CD4-positive, alpha-beta memory T cell (primary cell): ENCODE data around the gene AKR1B15. TPM values are rescaled to one million over a fixed set of nuclear protein-coding genes. Genes with fewer than 3 reads are reported as not detected.

Experiments used
- CTCF ChIA-PET: fragments of 350-600 bp; sonication (Branson Sonifier 250); formaldehyde crosslinking; loops from one replicate; lab custom pipeline; 2021; ENCODE audit warnings: inconsistent platforms; ENCODE audit not compliant: partially characterized antibody; lab: Charles Lee
- POLR2A ChIA-PET: fragments of 350-600 bp; sonication (Branson Sonifier 250); formaldehyde crosslinking; loops from one replicate; lab custom pipeline; 2021; ENCODE audit not compliant: partially characterized antibody; lab: Charles Lee
- DNase-seq, 5 donors: peaks; one replicate each; pipeline versions ENCODE4 v3.0.0 to v3.0.0-alpha.2; 2020 to 2022; ENCODE audit warnings: mixed read lengths in 1 of 5
- H3K27ac ChIP-seq: one replicate; pipeline ENCODE4 v1.7.0; 2013; ENCODE audit warnings: low read depth, low read length
- H3K27me3 ChIP-seq: 2 replicates; pipeline ENCODE4 v1.7.0; 2013; ENCODE audit warnings: mild to moderate bottlenecking, low read length, moderate library complexity; ENCODE audit not compliant: insufficient read depth
- H3K36me3 ChIP-seq: 2 replicates; pipeline ENCODE4 v1.7.0; 2013; ENCODE audit warnings: mild to moderate bottlenecking, low read length, moderate library complexity; ENCODE audit not compliant: insufficient read depth
- H3K4me1 ChIP-seq: 2 replicates; pipeline ENCODE4 v1.7.0; 2013; ENCODE audit warnings: mild to moderate bottlenecking, low read length, moderate library complexity; ENCODE audit not compliant: insufficient read depth
- H3K4me3 ChIP-seq, 2 donors: one replicate each; pipeline ENCODE4 v1.7.0; 2013; ENCODE audit warnings: low read length in 2 of 2, mild to moderate bottlenecking in 1 of 2
- H3K9me3 ChIP-seq, 2 donors: one replicate each; pipeline ENCODE4 v1.7.0; 2013; ENCODE audit warnings: low read length in 2 of 2, control low read depth in 1 of 2; ENCODE audit not compliant: control insufficient read depth in 1 of 2
- H3K27ac Mint-ChIP-seq, 7 donors: one replicate each; pipeline ENCODE4 v1.8.0; 2020 to 2021; ENCODE audit warnings: mixed read lengths in 7 of 7, mild to moderate bottlenecking in 6 of 7, inconsistent platforms in 3 of 7, moderate library complexity in 3 of 7
- H3K27me3 Mint-ChIP-seq, 2 donors: one replicate each; pipeline ENCODE4 v1.8.0; 2020 to 2021; ENCODE audit warnings: mixed read lengths in 2 of 2
- H3K36me3 Mint-ChIP-seq, 2 donors: one replicate each; pipeline ENCODE4 v1.8.0; 2020 to 2021; ENCODE audit warnings: mixed read lengths in 2 of 2, inconsistent platforms in 1 of 2, mild to moderate bottlenecking in 1 of 2
- H3K4me1 Mint-ChIP-seq, 4 donors: one replicate each; pipeline ENCODE4 v1.8.0; 2020 to 2021; ENCODE audit warnings: mixed read lengths in 4 of 4, mild to moderate bottlenecking in 1 of 4
- H3K4me3 Mint-ChIP-seq, 8 donors: one replicate each; pipeline ENCODE4 v1.8.0; 2020 to 2021; ENCODE audit warnings: mixed read lengths in 8 of 8, mild to moderate bottlenecking in 7 of 8, moderate library complexity in 6 of 8, inconsistent platforms in 3 of 8
- H3K9me3 Mint-ChIP-seq, 8 donors: one replicate each; pipeline ENCODE4 v1.8.0; 2020 to 2021; ENCODE audit warnings: mixed read lengths in 8 of 8, mild to moderate bottlenecking in 5 of 8, inconsistent platforms in 3 of 8, moderate library complexity in 1 of 8
- intact Hi-C: fragments of 100-400 bp; cut with micrococcal nuclease; formaldehyde crosslinking; loops from one replicate; pipeline ENCODE4 v1.15.1; 2023
- polyA plus RNA-seq, 2 donors: library from polyadenylated mRNA; unstranded; fragments of 300-500 nt; fragmentation: Illumina TruSeq; gene quantifications; one replicate each; pipeline ENCODE4 v1.2.3, GENCODE V29; 2021
- total RNA-seq, 2 experiments: library from RNA; stranded (reverse); gene quantifications; one replicate each; pipeline ENCODE4 v1.2.3, GENCODE V29; 2021

AKR1B15 gene
- total and polyA plus RNA-seq, 4 experiments from 2014 or later, result not detected

DNA sequence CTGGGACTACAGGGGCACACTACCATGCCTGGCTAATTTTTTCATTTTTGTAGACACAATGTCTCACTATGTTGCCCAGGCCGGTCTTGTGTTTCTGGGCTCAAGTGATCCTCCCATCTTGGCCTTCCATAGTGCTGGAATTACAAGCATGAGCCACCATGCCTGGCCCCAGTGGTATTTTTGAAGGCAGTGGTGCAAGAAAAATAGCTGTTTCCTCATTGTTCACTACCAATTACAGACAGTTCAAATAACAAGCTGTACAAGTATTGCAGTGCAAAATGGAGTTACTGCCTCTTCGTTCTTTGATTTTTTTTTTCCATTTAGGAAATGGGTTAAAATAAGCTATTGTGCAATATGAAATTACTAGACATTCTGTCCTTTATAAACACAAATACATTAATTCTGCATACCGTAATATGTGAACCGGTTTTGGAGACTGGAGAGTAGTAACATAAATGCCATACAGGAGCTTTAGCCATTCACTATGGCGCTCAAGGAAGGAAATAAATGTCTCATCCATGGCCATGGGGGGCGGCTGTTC, 62.8 kb downstream of the AKR1B15 start:
- H3K4me3 Mint-ChIP-seq, result no peak overlapping the region
- H3K36me3 ChIP-seq, result no peaks in the 10 kb centered on the region
- no peaks in the 10 kb centered on the region for H3K27me3 ChIP-seq
- peaks cover 17 to 25% of the 10 kb centered on the region in 2 donors for H3K27me3 Mint-ChIP-seq
- intact Hi-C loops, result loop anchor here (1.0 kb wide), 1 partner anchor 343 kb away; no protein-coding TSS in a partner anchor
- H3K27ac Mint-ChIP-seq, result no peak overlapping the region
- DNase-seq, result no peak
- H3K9me3 ChIP-seq, result no peaks in the 10 kb centered on the region
- POLR2A ChIA-PET, result no interaction called here
- no peak overlapping the region for H3K27ac ChIP-seq
- CTCF ChIA-PET, result interaction anchor here (0.9 to 3.6 kb wide), 9 partner anchors 9 to 343 kb away, joined by 3 to 15 read pairs (median 6); no protein-coding TSS in a partner anchor
- no peak overlapping the region for H3K4me3 ChIP-seq
- no peaks in the 10 kb centered on the region for H3K4me1 ChIP-seq
- H3K4me1 Mint-ChIP-seq, result peaks cover 0 to 2% (median 0%) of the 10 kb centered on the region in 4 donors
- H3K36me3 Mint-ChIP-seq, result no peaks in the 10 kb centered on the region
- H3K9me3 Mint-ChIP-seq, result peaks cover 0 to 2% (median 0%) of the 10 kb centered on the region in 8 donors

GRCh38 chr7:134612197-134612596, 63.3 kb downstream of the AKR1B15 start:
- no peaks in the 10 kb centered on the region for H3K36me3 ChIP-seq
- peaks cover 0 to 2% (median 0%) of the 10 kb centered on the region in 4 donors for H3K4me1 Mint-ChIP-seq
- no peaks in the 10 kb centered on the region for H3K4me1 ChIP-seq
- no peaks in the 10 kb centered on the region for H3K27me3 ChIP-seq
- no peaks in the 10 kb centered on the region for H3K36me3 Mint-ChIP-seq
- peaks cover 21 to 24% of the 10 kb centered on the region in 2 donors for H3K27me3 Mint-ChIP-seq
- no peak overlapping the region for H3K4me3 Mint-ChIP-seq
- ChIA-PET POLR2A (no interaction called here), CTCF (interaction anchor here (0.9 to 3.6 kb wide), 7 partner anchors 10 to 342 kb away, joined by 3 to 15 read pairs (median 8); no protein-coding TSS in a partner anchor)
- H3K27ac Mint-ChIP-seq, result no peak overlapping the region
- H3K4me3 ChIP-seq, result no peak overlapping the region
- no peaks in the 10 kb centered on the region for H3K9me3 ChIP-seq
- H3K9me3 Mint-ChIP-seq, result peaks cover 0 to 2% (median 0%) of the 10 kb centered on the region in 8 donors
- H3K27ac ChIP-seq, result no peak overlapping the region
- DNase-seq, result no peak
- intact Hi-C loops, result loop anchor here (1.0 kb wide), 1 partner anchor 342 kb away; no protein-coding TSS in a partner anchor

DNA sequence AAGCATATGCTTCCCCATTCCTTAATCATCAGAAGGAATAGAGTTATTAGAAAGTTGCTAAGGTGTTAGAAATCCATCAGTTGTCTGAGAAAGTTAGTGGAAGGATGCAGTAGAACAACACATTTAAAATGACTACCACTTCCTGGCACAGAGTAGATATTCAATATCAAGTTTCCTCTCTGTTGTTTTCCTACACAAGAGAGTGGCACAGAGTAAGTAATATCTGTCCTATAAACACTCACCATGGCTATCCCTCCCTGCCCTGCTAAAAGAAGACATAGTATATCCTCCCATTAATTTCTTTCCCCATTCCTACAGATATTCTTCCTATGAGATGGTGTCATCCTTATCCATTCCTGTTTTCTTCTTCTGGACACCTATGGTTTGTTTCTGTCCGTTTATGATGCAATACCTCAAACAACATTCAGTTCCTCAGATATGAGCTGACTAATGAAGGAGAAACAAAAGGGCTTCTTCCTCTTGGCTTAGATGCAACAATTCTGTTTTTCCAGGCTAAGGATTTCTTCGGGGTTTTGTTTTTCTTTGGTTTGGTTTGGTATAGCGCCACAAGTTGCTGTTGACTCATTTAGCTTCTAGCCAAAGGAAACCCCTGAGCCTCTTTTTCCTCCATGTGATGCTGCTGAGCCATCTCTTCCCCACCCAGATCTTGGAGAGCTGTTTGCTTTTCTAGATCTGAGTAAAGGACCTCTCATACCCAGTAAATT, 64.9 kb downstream of the AKR1B15 start:
- ChIA-PET CTCF (interaction anchor here (0.9 to 3.6 kb wide), 2 partner anchors 9 to 181 kb away, joined by 3 to 15 read pairs; no protein-coding TSS in a partner anchor), POLR2A (no interaction called here)
- H3K4me1 ChIP-seq, result no peaks in the 10 kb centered on the region
- Mint-ChIP-seq H3K9me3 (peaks cover 0 to 2% (median 0%) of the 10 kb centered on the region in 8 donors), H3K4me1 (peaks cover 0 to 2% (median 0%) of the 10 kb centered on the region in 4 donors), H3K4me3 (no peak overlapping the region), H3K36me3 (no peaks in the 10 kb centered on the region), H3K27ac (no peak overlapping the region), H3K27me3 (peaks cover 20 to 21% of the 10 kb centered on the region in 2 donors)
- no peak for DNase-seq
- no peak overlapping the region for H3K4me3 ChIP-seq
- H3K27ac ChIP-seq, result no peak overlapping the region
- no peaks in the 10 kb centered on the region for H3K27me3 ChIP-seq
- no peaks in the 10 kb centered on the region for H3K36me3 ChIP-seq
- intact Hi-C loops, result no loop called here
- H3K9me3 ChIP-seq, result no peaks in the 10 kb centered on the region

DNA sequence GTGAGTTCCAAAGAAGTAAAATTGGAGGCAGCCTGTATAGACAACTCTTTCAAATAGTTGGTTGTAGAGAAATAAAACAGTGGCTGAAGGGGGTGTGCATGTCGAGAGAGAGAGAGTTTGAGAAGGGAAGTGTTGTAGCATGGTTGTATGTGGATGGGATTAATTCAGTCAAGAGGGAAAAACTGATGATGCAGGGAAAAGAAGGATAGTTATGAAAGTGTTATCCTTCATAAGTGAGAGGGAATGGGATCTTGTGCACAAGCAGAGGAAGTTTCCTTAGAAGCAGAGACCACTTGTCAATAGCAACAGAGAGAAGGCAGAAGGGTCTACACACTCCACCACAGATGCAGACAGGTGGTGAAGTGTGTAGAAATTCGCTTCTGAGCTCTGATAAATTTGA, 67.7 kb downstream of the AKR1B15 start:
- Mint-ChIP-seq H3K27ac (no peak overlapping the region), H3K4me1 (peaks cover 0 to 2% (median 0%) of the 10 kb centered on the region in 4 donors), H3K36me3 (no peaks in the 10 kb centered on the region), H3K4me3 (no peak overlapping the region), H3K27me3 (peaks cover 13 to 14% of the 10 kb centered on the region in 2 donors), H3K9me3 (peaks cover 0 to 2% (median 0%) of the 10 kb centered on the region in 8 donors)
- no peaks in the 10 kb centered on the region for H3K36me3 ChIP-seq
- intact Hi-C loops, result no loop called here
- DNase-seq, result no peak
- H3K27ac ChIP-seq, result no peak overlapping the region
- no peaks in the 10 kb centered on the region for H3K27me3 ChIP-seq
- no peaks in the 10 kb centered on the region for H3K4me1 ChIP-seq
- CTCF ChIA-PET, result interaction anchor here (9.1 kb wide), 1 partner anchor 9 kb away, joined by 53 read pairs; no protein-coding TSS in a partner anchor
- H3K9me3 ChIP-seq, result no peaks in the 10 kb centered on the region
- no peak overlapping the region for H3K4me3 ChIP-seq
- POLR2A ChIA-PET, result no interaction called here

GRCh38 chr7:134618756-134619530, 70.0 kb downstream of the AKR1B15 start:
- Mint-ChIP-seq H3K27me3 (peaks cover 16 to 23% of the 10 kb centered on the region in 2 donors), H3K4me1 (no peaks in the 10 kb centered on the region), H3K9me3 (no peaks in the 10 kb centered on the region), H3K4me3 (no peak overlapping the region), H3K27ac (no peak overlapping the region), H3K36me3 (no peaks in the 10 kb centered on the region)
- Histone ChIP-seq H3K9me3 (no peaks in the 10 kb centered on the region), H3K27me3 (peaks cover 9% of the 10 kb centered on the region), H3K27ac (no peak overlapping the region), H3K36me3 (no peaks in the 10 kb centered on the region), H3K4me3 (no peak overlapping the region), H3K4me1 (no peaks in the 10 kb centered on the region)
- ChIA-PET POLR2A (no interaction called here), CTCF (interaction anchor here (9.1 kb wide), 1 partner anchor 11 kb away, joined by 53 read pairs; no protein-coding TSS in a partner anchor)
- intact Hi-C loops, result no loop called here
- no peak for DNase-seq

DNA sequence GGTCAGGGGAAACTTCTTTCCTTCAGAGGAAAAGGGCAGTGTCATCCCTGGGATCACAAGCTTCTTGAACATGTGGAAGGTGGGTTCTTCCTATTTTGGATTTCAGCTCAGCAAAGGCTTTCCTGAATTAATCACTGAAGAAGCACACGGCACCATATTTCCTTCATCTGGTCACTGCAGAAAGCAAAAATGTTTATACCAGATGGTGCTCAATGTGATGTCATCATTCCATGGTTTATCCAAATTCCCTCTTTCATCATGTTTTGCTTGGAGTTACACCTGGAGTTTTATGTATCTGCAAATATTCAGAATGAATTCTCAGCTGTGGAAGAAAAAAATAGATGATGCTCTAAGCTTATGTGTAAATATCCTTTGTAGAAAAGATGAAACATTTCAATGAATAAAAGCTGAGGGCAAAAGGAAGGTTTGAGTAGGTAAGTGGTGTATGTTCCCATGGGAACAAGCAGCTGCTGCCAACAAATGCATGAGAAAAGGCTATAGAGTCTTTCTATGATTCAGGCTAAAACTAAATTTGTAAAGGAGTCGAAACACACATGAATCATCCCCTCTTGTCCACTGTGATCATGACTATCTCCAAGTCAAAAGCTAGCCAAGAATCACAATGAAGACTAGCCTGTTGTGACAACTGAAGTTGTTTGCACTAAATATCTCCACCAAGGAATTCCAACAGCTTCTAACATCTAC, 70.9 kb downstream of the AKR1B15 start:
- no peak overlapping the region for H3K27ac Mint-ChIP-seq
- Histone ChIP-seq H3K4me1 (no peaks in the 10 kb centered on the region), H3K27ac (no peak overlapping the region), H3K4me3 (no peak overlapping the region), H3K27me3 (peaks cover 9% of the 10 kb centered on the region), H3K36me3 (no peaks in the 10 kb centered on the region), H3K9me3 (no peaks in the 10 kb centered on the region)
- DNase-seq, result no peak
- intact Hi-C loops, result no loop called here
- H3K36me3 Mint-ChIP-seq, result no peaks in the 10 kb centered on the region
- H3K27me3 Mint-ChIP-seq, result peaks cover 18 to 26% of the 10 kb centered on the region in 2 donors
- H3K4me1 Mint-ChIP-seq, result no peaks in the 10 kb centered on the region
- ChIA-PET POLR2A (no interaction called here), CTCF (interaction anchor here (0.7 to 9.1 kb wide), 4 partner anchors 12 to 187 kb away, joined by 3 to 53 read pairs (median 4); no protein-coding TSS in a partner anchor)
- H3K9me3 Mint-ChIP-seq, result no peaks in the 10 kb centered on the region
- no peak overlapping the region for H3K4me3 Mint-ChIP-seq
